H9 (cell line): ENCODE measurements around the gene EPHA1. TPM values are rescaled to one million over a fixed set of nuclear protein-coding genes. Genes with fewer than 3 reads are reported as not detected.

Experiments
- DNase-seq: peaks from one replicate; pipeline ENCODE4 v3.0.0-alpha.2; 2017
- H2AFZ ChIP-seq: one replicate; pipeline ENCODE4 v1.6.1; 2013; ENCODE audit warnings: mild to moderate bottlenecking, low read length, control low read depth, moderate library complexity
- H2AK5ac ChIP-seq: 2 replicates; pipeline ENCODE4 v1.6.1; 2013; ENCODE audit warnings: low read length, control low read depth, mixed read lengths; ENCODE audit not compliant: insufficient read length
- H2BK120ac ChIP-seq: one replicate; pipeline ENCODE4 v1.6.1; 2013; ENCODE audit warnings: low read depth, mild to moderate bottlenecking, low read length, control low read depth, inconsistent platforms; ENCODE audit not compliant: poor library complexity, severe bottlenecking
- H2BK12ac ChIP-seq: 2 replicates; pipeline ENCODE4 v1.6.1; 2013; ENCODE audit warnings: low read length, control low read depth, mixed read lengths, low read depth; ENCODE audit not compliant: insufficient read length
- H2BK15ac ChIP-seq: 2 replicates; pipeline ENCODE4 v1.6.1; 2013; ENCODE audit warnings: low read depth, low read length, control low read depth
- H2BK20ac ChIP-seq: one replicate; pipeline ENCODE4 v1.6.1; 2013; ENCODE audit warnings: low read depth, mild to moderate bottlenecking, low read length, control low read depth, inconsistent platforms; ENCODE audit not compliant: poor library complexity, severe bottlenecking
- H2BK5ac ChIP-seq: 2 replicates; pipeline ENCODE4 v1.6.1; 2013; ENCODE audit warnings: low read length, control low read depth, mixed read lengths; ENCODE audit not compliant: insufficient read length
- H3K14ac ChIP-seq: 2 replicates; pipeline ENCODE4 v1.6.1; 2013; ENCODE audit warnings: low read length, control low read depth; ENCODE audit not compliant: insufficient read depth
- H3K18ac ChIP-seq: 2 replicates; pipeline ENCODE4 v1.6.1; 2013; ENCODE audit warnings: low read depth, mild to moderate bottlenecking, mixed read lengths, low read length, control low read depth; ENCODE audit not compliant: insufficient read length
- H3K23ac ChIP-seq: 2 replicates; pipeline ENCODE4 v1.6.1; 2013; ENCODE audit warnings: low read length, control low read depth, mixed read lengths, low read depth; ENCODE audit not compliant: insufficient read length
- H3K23me2 ChIP-seq: 2 replicates; pipeline ENCODE4 v1.6.1; 2013; ENCODE audit warnings: low read depth, mild to moderate bottlenecking, mixed read lengths, low read length, control low read depth; ENCODE audit not compliant: insufficient read length, poor library complexity, severe bottlenecking
- H3K27ac ChIP-seq: 2 replicates; pipeline ENCODE4 v1.5.1; 2013; ENCODE audit warnings: low read length, control low read depth, mixed read lengths, low read depth; ENCODE audit not compliant: insufficient read length
- H3K27me3 ChIP-seq: 2 replicates; pipeline ENCODE4 v1.6.1; 2013; ENCODE audit warnings: low read length, control low read depth, inconsistent platforms; ENCODE audit not compliant: insufficient read depth
- H3K4ac ChIP-seq: 2 replicates; pipeline ENCODE4 v1.6.1; 2013; ENCODE audit warnings: low read depth, mild to moderate bottlenecking, control low read depth, inconsistent platforms, low read length, moderate library complexity
- H3K4me1 ChIP-seq: 2 replicates; pipeline ENCODE4 v1.6.1; 2013; ENCODE audit warnings: low read length, control low read depth, inconsistent platforms; ENCODE audit not compliant: insufficient read depth
- H3K4me2 ChIP-seq: 2 replicates; pipeline ENCODE4 v1.6.1; 2013; ENCODE audit warnings: low read length, control low read depth, mixed read lengths; ENCODE audit not compliant: insufficient read length, insufficient read depth
- H3K56ac ChIP-seq: 2 replicates; pipeline ENCODE4 v1.6.1; 2013; ENCODE audit warnings: low read depth, mild to moderate bottlenecking, mixed read lengths, low read length, control low read depth; ENCODE audit not compliant: insufficient read length
- H3K79me1 ChIP-seq: 2 replicates; pipeline ENCODE4 v1.6.1; 2013; ENCODE audit warnings: low read depth, mild to moderate bottlenecking, moderate library complexity, low read length, control low read depth, inconsistent platforms; ENCODE audit not compliant: insufficient read depth, poor library complexity, severe bottlenecking
- H3K79me2 ChIP-seq: 2 replicates; pipeline ENCODE4 v1.6.1; 2013; ENCODE audit warnings: low read length, control low read depth, inconsistent platforms; ENCODE audit not compliant: insufficient read depth
- H3K9ac ChIP-seq: 2 replicates; pipeline ENCODE4 v1.6.1; 2013; ENCODE audit warnings: low read length, control low read depth, mixed read lengths; ENCODE audit not compliant: insufficient read length; ENCODE audit errors: extremely low read depth
- H3K9me3 ChIP-seq: one replicate; pipeline ENCODE4 v1.6.1; 2013; ENCODE audit warnings: low read depth, low read length, inconsistent platforms; ENCODE audit not compliant: control insufficient read depth
- H3T11ph ChIP-seq: one replicate; pipeline ENCODE4 v1.6.1; 2013; ENCODE audit warnings: mild to moderate bottlenecking, low read length, control low read depth, inconsistent platforms
- H4K20me1 ChIP-seq: one replicate; pipeline ENCODE4 v1.6.1; 2013; ENCODE audit not compliant: control insufficient read depth, insufficient read length, insufficient read depth
- H4K5ac ChIP-seq: 2 replicates; pipeline ENCODE4 v1.6.1; 2013; ENCODE audit warnings: low read depth, mild to moderate bottlenecking, mixed read lengths, low read length, control low read depth; ENCODE audit not compliant: insufficient read length
- H4K8ac ChIP-seq: replicated peaks from 2 replicates; pipeline ENCODE4 v1.6.1; 2013; ENCODE audit warnings: low read length, control low read depth, mixed read lengths, low read depth; ENCODE audit not compliant: insufficient read length
- H4K91ac ChIP-seq: 2 replicates; pipeline ENCODE4 v1.6.1; 2013; ENCODE audit warnings: low read depth, mild to moderate bottlenecking, moderate library complexity, mixed read lengths, low read length, control low read depth; ENCODE audit not compliant: insufficient read length
- H3K27ac Mint-ChIP-seq, 3 experiments: 2 replicates in 2 of 3; 3 replicates in 1 of 3; pipeline ENCODE4 v1.8.0; 2020 to 2021; ENCODE audit warnings: mixed read lengths in 3 of 3, mild to moderate bottlenecking in 1 of 3, moderate library complexity in 1 of 3
- H3K27me3 Mint-ChIP-seq: 2 replicates; pipeline ENCODE4 v1.8.0; 2021; ENCODE audit warnings: low read depth, mild to moderate bottlenecking, moderate library complexity, mixed read lengths
- H3K36me3 Mint-ChIP-seq, 3 experiments: 2 replicates in 2 of 3; 3 replicates in 1 of 3; pipeline ENCODE4 v1.8.0; 2020 to 2021; ENCODE audit warnings: low read depth in 3 of 3, mixed read lengths in 3 of 3; ENCODE audit not compliant: insufficient read depth in 1 of 3
- H3K4me1 Mint-ChIP-seq, 2 experiments: 2 replicates each; pipeline ENCODE4 v1.8.0; 2020; ENCODE audit warnings: mixed read lengths in 2 of 2
- H3K4me3 Mint-ChIP-seq, 2 experiments: 2 replicates in 1 of 2; 3 replicates in 1 of 2; pipeline ENCODE4 v1.8.0; 2020 to 2021; ENCODE audit warnings: mild to moderate bottlenecking in 2 of 2, mixed read lengths in 2 of 2, moderate library complexity in 1 of 2
- H3K9me3 Mint-ChIP-seq, 2 experiments: 2 replicates in 1 of 2; 3 replicates in 1 of 2; pipeline ENCODE4 v1.8.0; 2020; ENCODE audit warnings: mild to moderate bottlenecking in 2 of 2, mixed read lengths in 2 of 2, moderate library complexity in 1 of 2
- WGBS: extraction: QIAGEN DNeasy Blood & Tissue Kit; methylation state at CpG from one replicate; pipeline ENCODE4 v1.1.7; 2013; ENCODE audit warnings: missing lambda C conversion rate, low lambda C conversion rate, mixed read lengths; ENCODE audit not compliant: insufficient read length; ENCODE audit errors: extremely low coverage; 5-methylcytosine and 5-hydroxymethylcytosine counted together
- total RNA-seq: library from RNA; stranded (reverse); gene quantifications from 2 replicates; pipeline ENCODE4 v1.2.1, GENCODE V29; 2021
- TF ChIP-seq, protein P1 (sequence below): fragments of 200-600 bp; sonication (generic); conservative IDR thresholded peaks from 3 replicates; pipeline ENCODE4 v1.8.0; 2021; ENCODE audit warnings: antibody characterized with exemption, mild to moderate bottlenecking

EPHA1 gene
- total RNA-seq, 1 experiment from 2014 or later = 109 TPM

DNA sequence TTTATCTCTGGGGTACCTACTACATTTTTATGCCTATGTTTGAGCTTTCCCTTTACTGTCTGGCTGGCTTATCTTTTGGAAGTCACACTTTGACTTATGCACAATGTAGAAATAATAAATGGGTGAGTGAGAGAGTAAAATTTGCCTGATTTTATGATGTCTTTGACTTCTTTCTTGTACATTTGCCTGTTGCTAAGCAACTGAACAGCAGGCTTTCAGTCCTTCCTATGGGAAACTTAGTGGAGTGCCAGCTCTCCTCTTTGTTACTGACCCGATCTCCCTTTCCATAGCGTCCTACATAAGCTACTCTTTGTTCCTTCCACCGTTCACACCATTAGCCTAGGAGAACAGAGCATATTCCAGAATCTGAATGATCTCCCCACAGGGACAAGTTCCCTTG is 38.8 kb upstream of the EPHA1 start:
- Mint-ChIP-seq H3K4me1 (no peaks in the 10 kb centered on the region), H3K4me3 (no peak overlapping the region), H3K9me3 (no peaks in the 10 kb centered on the region), H3K27me3 (no peaks in the 10 kb centered on the region), H3K36me3 (peaks cover 0 to 2% (median 0%) of the 10 kb centered on the region in 3 experiments; a peak in 2 of 7 replicates), H3K27ac (no peak overlapping the region)
- no peak overlapping the region for H3K18ac ChIP-seq
- DNase-seq = no peak
- no peak overlapping the region for H3K56ac ChIP-seq
- no peak overlapping the region for H3K4ac ChIP-seq
- no peak overlapping the region for H3K27ac ChIP-seq
- no peak overlapping the region for H3K14ac ChIP-seq
- no peak overlapping the region for H3T11ph ChIP-seq
- no peaks in the 10 kb centered on the region for H3K9me3 ChIP-seq
- no peaks in the 10 kb centered on the region for H3K23me2 ChIP-seq
- H2BK12ac ChIP-seq = no peak overlapping the region
- H2BK5ac ChIP-seq = no peak overlapping the region
- no peak overlapping the region for H2BK120ac ChIP-seq
- H3K23ac ChIP-seq = no peak overlapping the region
- H3K4me1 ChIP-seq = no peaks in the 10 kb centered on the region
- no peaks in the 10 kb centered on the region for H3K79me2 ChIP-seq
- H2AFZ ChIP-seq = no peak overlapping the region
- H4K5ac ChIP-seq = no peak overlapping the region
- no peak overlapping the region for H4K8ac ChIP-seq
- no peak overlapping the region for H3K9ac ChIP-seq
- H3K79me1 ChIP-seq = no peaks in the 10 kb centered on the region
- H3K27me3 ChIP-seq = no peaks in the 10 kb centered on the region
- no peak overlapping the region for H2BK20ac ChIP-seq
- no peak overlapping the region for H2BK15ac ChIP-seq
- TF ChIP-seq, protein P1, sequence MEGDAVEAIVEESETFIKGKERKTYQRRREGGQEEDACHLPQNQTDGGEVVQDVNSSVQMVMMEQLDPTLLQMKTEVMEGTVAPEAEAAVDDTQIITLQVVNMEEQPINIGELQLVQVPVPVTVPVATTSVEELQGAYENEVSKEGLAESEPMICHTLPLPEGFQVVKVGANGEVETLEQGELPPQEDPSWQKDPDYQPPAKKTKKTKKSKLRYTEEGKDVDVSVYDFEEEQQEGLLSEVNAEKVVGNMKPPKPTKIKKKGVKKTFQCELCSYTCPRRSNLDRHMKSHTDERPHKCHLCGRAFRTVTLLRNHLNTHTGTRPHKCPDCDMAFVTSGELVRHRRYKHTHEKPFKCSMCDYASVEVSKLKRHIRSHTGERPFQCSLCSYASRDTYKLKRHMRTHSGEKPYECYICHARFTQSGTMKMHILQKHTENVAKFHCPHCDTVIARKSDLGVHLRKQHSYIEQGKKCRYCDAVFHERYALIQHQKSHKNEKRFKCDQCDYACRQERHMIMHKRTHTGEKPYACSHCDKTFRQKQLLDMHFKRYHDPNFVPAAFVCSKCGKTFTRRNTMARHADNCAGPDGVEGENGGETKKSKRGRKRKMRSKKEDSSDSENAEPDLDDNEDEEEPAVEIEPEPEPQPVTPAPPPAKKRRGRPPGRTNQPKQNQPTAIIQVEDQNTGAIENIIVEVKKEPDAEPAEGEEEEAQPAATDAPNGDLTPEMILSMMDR = no peak
- no peaks in the 10 kb centered on the region for H4K20me1 ChIP-seq
- WGBS = no CpG with 5 or more reads among the region's 3 CpGs
- no peak overlapping the region for H4K91ac ChIP-seq
- no peak overlapping the region for H2AK5ac ChIP-seq
- no peak overlapping the region for H3K4me2 ChIP-seq
